Measurements from ENCODE around the gene PHIP. TPM values are rescaled to one million over a fixed set of nuclear protein-coding genes. Genes with fewer than 3 reads are reported as not detected.
"Not testable (repeated sequence)": the region's sequence is repeated elsewhere in the genome, so short reads cannot be mapped to it uniquely, and the experiment has no call there.

PHIP gene
- 10 to 100 TPM; 14.6 to 17.1 TPM for total RNA-seq
- long read RNA-seq, partial matches to known transcripts = 47 of 52 reads
- long read RNA-seq, other reads (novel, unspliced or antisense) = 5 of 52 reads

- peak; percentile 93 to 95 for ATAC-seq
- intact Hi-C loops (cut with DNase I) = loop anchor here in 1 of 2 donors (5.0 to 10.0 kb wide), 2 partner anchors 154 to 456 kb away; partner anchors contain the start of genes HMGN3 and LCA5
These were observed at the start of gene PHIP for GRCh38 chr6:79078075-79078969. Gene PHIP, minus strand, starts transcription at chr6:79078254. Its CDS starts 186 bp downstream, at chr6:79078068.

GRCh38 chr6:79127660-79128059 lies 49.6 kb upstream of the PHIP start:
- no peak for ATAC-seq
- intact Hi-C loops (cut with DNase I) = no loop called here
- DNase-seq = no peak

More at GRCh38 chr6:79078075-79078969, at the start of gene PHIP:
- peak; percentile 95 for DNase-seq

- intact Hi-C loops (cut with DNase I) = no loop called here
- DNase-seq = no peak
- no peak for ATAC-seq
These were observed 41.2 kb upstream of the PHIP start for GRCh38 chr6:79119217-79119616.

GRCh38 chr6:79117752-79118151 lies 39.7 kb upstream of the PHIP start:
- intact Hi-C loops (cut with DNase I) = no loop called here
- ATAC-seq = no peak

GRCh38 chr6:79115553-79116182 lies 37.6 kb upstream of the PHIP start:
- ATAC-seq = no peak
- intact Hi-C loops (cut with DNase I) = no loop called here
- no peak for DNase-seq

More at GRCh38 chr6:79117752-79118151, 39.7 kb upstream of the PHIP start:
- no peak for DNase-seq

GRCh38 chr6:79111549-79111948 lies 33.5 kb upstream of the PHIP start:
- intact Hi-C loops (cut with DNase I) = no loop called here
- ATAC-seq = no peak
- DNase-seq = no peak

GRCh38 chr6:79101164-79101563 lies 23.1 kb upstream of the PHIP start:
- DNase-seq = no peak
- no peak for ATAC-seq
- intact Hi-C loops (cut with DNase I) = no loop called here

GRCh38 chr6:79100304-79100703 lies 22.2 kb upstream of the PHIP start:
- intact Hi-C loops (cut with DNase I) = no loop called here
- ATAC-seq = no peak

GRCh38 chr6:79094938-79095337 lies 16.9 kb upstream of the PHIP start:
- intact Hi-C loops (cut with DNase I) = no loop called here
- ATAC-seq (no peak), DNase-seq (no peak)

More at GRCh38 chr6:79100304-79100703, 22.2 kb upstream of the PHIP start:
- DNase-seq = no peak

- intact Hi-C loops (cut with DNase I); DNase-seq; ATAC-seq: not testable (repeated sequence)
These were observed 13.7 kb upstream of the PHIP start for GRCh38 chr6:79091801-79092200.

GRCh38 chr6:79089552-79090404 lies 11.7 kb upstream of the PHIP start:
- DNase-seq (no peak), ATAC-seq (no peak)
- intact Hi-C loops (cut with DNase I) = no loop called here

GRCh38 chr6:79084693-79085092 lies 6.6 kb upstream of the PHIP start:
- intact Hi-C loops (cut with DNase I) = no loop called here
- ATAC-seq (no peak), DNase-seq (no peak)

GRCh38 chr6:79082304-79082703 lies 4.2 kb upstream of the PHIP start:
- ATAC-seq (no peak), DNase-seq (no peak)
- intact Hi-C loops (cut with DNase I) = no loop called here

- intact Hi-C loops (cut with DNase I) = no loop called here
- DNase-seq = no peak
- no peak for ATAC-seq
These were observed 3.6 kb upstream of the PHIP start for GRCh38 chr6:79081663-79082062.

GRCh38 chr6:79079561-79080041 lies 1.5 kb upstream of the PHIP start:
- DNase-seq = no peak
- intact Hi-C loops (cut with DNase I) = loop anchor here in 1 of 2 donors (5.0 to 10.0 kb wide), 2 partner anchors 153 to 455 kb away; partner anchors contain the start of genes HMGN3 and LCA5

GRCh38 chr6:79077715-79078074 lies 359 bp downstream of the PHIP start:
- intact Hi-C loops (cut with DNase I) = loop anchor here in 1 of 2 donors (5.0 to 10.0 kb wide), 2 partner anchors 155 to 457 kb away; partner anchors contain the start of genes HMGN3 and LCA5
- no peak for DNase-seq
- ATAC-seq = peak; percentile 24 to 54

More at GRCh38 chr6:79079561-79080041, 1.5 kb upstream of the PHIP start:
- no peak for ATAC-seq

GRCh38 chr6:79076782-79077641 lies 1.0 kb downstream of the PHIP start:
- DNase-seq = peak; percentile 93
- peak; percentile 80 to 84 for ATAC-seq
- intact Hi-C loops (cut with DNase I) = loop anchor here in 1 of 2 donors (5.0 to 10.0 kb wide), 2 partner anchors 155 to 458 kb away; partner anchors contain the start of genes HMGN3 and LCA5

GRCh38 chr6:79076160-79076559 lies 1.9 kb downstream of the PHIP start:
- intact Hi-C loops (cut with DNase I) = loop anchor here in 1 of 2 donors (5.0 to 10.0 kb wide), 2 partner anchors 156 to 459 kb away; partner anchors contain the start of genes HMGN3 and LCA5
- ATAC-seq (no peak), DNase-seq (no peak)
